Measurements from ENCODE around the gene HGS. TPM values are rescaled to one million over a fixed set of nuclear protein-coding genes. Genes with fewer than 3 reads are reported as not detected.
A peak's percentile ranks its signal among the peaks of the same experiment; 100 is the strongest.

Gene HGS
- total RNA-seq, 1 donor from 2014 or later, result 72.9 TPM

DNA sequence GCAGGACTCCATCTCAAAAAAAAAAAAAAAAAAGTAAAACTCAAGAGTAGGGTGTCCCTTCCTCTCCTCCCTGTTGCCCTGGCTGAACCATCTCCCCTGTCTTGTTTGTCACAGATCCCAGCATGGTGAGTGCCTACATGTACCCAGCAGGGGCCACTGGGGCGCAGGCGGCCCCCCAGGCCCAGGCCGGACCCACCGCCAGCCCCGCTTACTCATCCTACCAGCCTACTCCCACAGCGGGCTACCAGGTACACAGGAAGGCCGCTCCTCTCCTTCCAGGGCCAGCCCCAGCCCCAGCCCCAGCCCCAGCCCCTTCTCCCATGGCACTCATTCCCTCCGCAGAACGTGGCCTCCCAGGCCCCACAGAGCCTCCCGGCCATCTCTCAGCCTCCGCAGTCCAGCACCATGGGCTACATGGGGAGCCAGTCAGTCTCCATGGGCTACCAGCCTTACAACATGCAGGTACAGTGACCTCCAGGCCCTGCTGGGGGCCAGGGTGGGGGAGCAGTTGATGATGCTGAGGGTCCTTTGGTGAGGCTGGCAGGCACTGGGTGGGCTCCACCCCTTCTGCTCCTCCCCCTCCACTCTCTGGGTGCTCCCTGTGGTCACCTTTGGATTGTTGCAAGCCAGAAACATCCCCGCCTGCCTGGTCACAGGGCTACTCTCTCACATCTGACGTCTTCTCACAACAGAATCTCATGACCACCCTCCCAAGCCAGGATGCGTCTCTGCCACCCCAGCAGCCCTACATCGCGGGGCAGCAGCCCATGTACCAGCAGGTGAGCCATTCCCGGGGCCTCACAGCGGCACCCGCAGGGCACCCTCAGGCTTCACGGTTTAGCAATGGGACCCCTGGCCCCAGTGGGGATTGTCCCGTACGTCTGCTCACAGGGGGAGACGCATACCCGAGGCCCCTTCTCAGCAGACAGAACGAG lies 16.8 kb downstream of the HGS start:
- Histone ChIP-seq H3K4me1 (peaks cover 34% of the 10 kb centered on the region), H3K27me3 (no peaks in the 10 kb centered on the region), H3K27ac (no peak overlapping the region), H3K36me3 (peaks cover 0 to 49% of the 10 kb centered on the region in 2 donors), H3K4me3 (no peak overlapping the region), H3K9me3 (no peaks in the 10 kb centered on the region)
- TF ChIP-seq POLR2A (IDR thresholded peaks at IDR 0.05) (no peak), POLR2AphosphoS5 (IDR thresholded peaks at IDR 0.05; ENCODE audit: insufficient read depth in 1 of 2, low read depth in 1 of 2) (no peak), CTCF (IDR thresholded peaks at IDR 0.05) (no peak)
- DNase-seq (ENCODE audit: extremely low spot score in 2 of 2), result no peak
- intact Hi-C loops (cut with DNase I), result no loop called here

GRCh38 chr17:81701288-81702071 lies 17.7 kb downstream of the HGS start:
- intact Hi-C loops (cut with DNase I), result no loop called here
- DNase-seq (ENCODE audit: extremely low spot score in 2 of 2), result no peak
- Histone ChIP-seq H3K27ac (no peak overlapping the region), H3K4me1 (peaks cover 34% of the 10 kb centered on the region), H3K4me3 (peak overlapping the region in 1 of 2 donors; percentile 80), H3K36me3 (peaks cover 0 to 40% of the 10 kb centered on the region in 2 donors), H3K27me3 (no peaks in the 10 kb centered on the region), H3K9me3 (no peaks in the 10 kb centered on the region)
- TF ChIP-seq CTCF (IDR thresholded peaks at IDR 0.05) (no peak), POLR2A (IDR thresholded peaks at IDR 0.05) (no peak), POLR2AphosphoS5 (IDR thresholded peaks at IDR 0.05; ENCODE audit: insufficient read depth in 1 of 2, low read depth in 1 of 2) (no peak)

GRCh38 chr17:81702934-81703746 lies 19.3 kb downstream of the HGS start, which contains the start of gene MRPL12:
Gene MRPL12, plus strand, starts transcription at chr17:81703367. Its CDS starts 135 bp downstream, at chr17:81703502.
- intact Hi-C loops (cut with DNase I), result no loop called here
- Histone ChIP-seq H3K36me3 (peaks cover 0 to 41% of the 10 kb centered on the region in 2 donors), H3K9me3 (no peaks in the 10 kb centered on the region), H3K27ac (peak within 1 kb of the TSS; percentile 83), H3K27me3 (no peaks in the 10 kb centered on the region), H3K4me1 (peaks cover 34% of the 10 kb centered on the region), H3K4me3 (peak within 1 kb of the TSS; percentile 80 to 96)
- TF ChIP-seq POLR2AphosphoS5 (IDR thresholded peaks at IDR 0.05; ENCODE audit: insufficient read depth in 1 of 2, low read depth in 1 of 2) (peak; percentile 96 to 98), POLR2A (IDR thresholded peaks at IDR 0.05) (peak in 1 of 2 donors; percentile 66), CTCF (IDR thresholded peaks at IDR 0.05) (peak in 2 of 3 experiments; percentile 32 to 35)
- DNase-seq (ENCODE audit: extremely low spot score in 2 of 2), result no peak

DNA sequence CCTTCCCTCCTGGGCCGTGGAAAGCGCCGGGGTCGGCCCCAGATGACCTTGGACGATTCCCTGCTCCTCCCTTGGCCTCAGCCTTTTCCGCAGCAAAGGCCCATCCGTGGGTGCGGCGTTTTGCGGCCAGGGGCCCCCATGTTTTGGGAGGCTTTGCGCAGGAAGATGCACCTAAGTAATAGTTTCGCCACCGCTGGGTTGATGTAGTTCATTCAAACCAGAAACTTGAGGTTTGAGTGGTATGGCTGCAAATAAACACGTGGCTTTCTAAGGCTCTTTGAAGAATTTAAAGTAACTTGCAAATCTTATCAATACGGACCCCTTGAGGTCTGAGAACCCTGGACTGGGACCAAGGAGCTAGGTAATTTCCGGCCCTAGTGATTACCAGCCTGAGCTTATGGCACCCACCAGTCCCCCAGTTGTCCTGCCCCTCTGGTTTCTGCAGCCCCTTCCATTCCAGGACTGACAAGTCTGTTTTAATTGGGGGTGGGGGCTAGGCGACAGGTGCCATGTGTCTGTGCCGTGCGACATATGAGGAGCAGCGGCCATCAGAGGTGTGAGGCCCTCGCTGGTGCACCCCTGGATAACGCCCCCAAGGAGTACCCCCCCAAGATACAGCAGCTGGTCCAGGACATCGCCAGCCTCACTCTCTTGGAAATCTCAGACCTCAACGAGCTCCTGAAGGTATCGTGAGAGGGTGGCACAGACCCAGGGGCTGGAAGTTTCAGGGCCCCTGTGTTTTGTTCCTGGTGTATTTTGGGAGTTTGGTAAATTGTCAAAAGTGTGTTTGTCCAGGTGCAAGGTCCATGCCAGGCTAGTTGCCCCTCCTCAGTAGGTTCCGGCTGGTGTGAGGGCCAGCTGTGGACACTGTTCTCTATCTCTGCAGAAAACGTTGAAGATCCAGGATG lies 20.2 kb downstream of the HGS start:
- H3K27me3 ChIP-seq, result no peaks in the 10 kb centered on the region
- peaks cover 34% of the 10 kb centered on the region for H3K4me1 ChIP-seq
- H3K27ac ChIP-seq, result peak overlapping the region; percentile 83
- intact Hi-C loops (cut with DNase I), result no loop called here
- peak overlapping the region; percentile 80 to 96 for H3K4me3 ChIP-seq
- H3K36me3 ChIP-seq, result peaks cover 0 to 32% of the 10 kb centered on the region in 2 donors
- no peak for TF ChIP-seq POLR2A (IDR thresholded peaks at IDR 0.05)
- no peak for TF ChIP-seq CTCF (IDR thresholded peaks at IDR 0.05)
- no peak for TF ChIP-seq POLR2AphosphoS5 (IDR thresholded peaks at IDR 0.05; ENCODE audit: insufficient read depth in 1 of 2, low read depth in 1 of 2)
- no peak for DNase-seq (ENCODE audit: extremely low spot score in 2 of 2)
- H3K9me3 ChIP-seq, result no peaks in the 10 kb centered on the region

Measured in vagina (tissue), 2 donors.